Ovary (tissue), 9 donors: ENCODE measurements around the gene CHMP4B. TPM values are rescaled to one million over a fixed set of nuclear protein-coding genes. Genes with fewer than 3 reads are reported as not detected.

ENCODE experiments used
- DNase-seq, 5 donors: peaks; one replicate each; pipeline ENCODE4 v3.0.0-alpha.2; 2019 to 2020
- H3K27ac ChIP-seq, 2 donors: fragments of 200-600 bp; one replicate each; pipeline versions ENCODE4 v1.5.1 to v1.8.0; 2019 to 2022
- H3K27me3 ChIP-seq: fragments of 200-600 bp; one replicate; pipeline ENCODE4 v1.8.0; 2022
- H3K36me3 ChIP-seq: fragments of 200-600 bp; sonication (generic); one replicate; pipeline ENCODE4 v1.5.1; 2019
- H3K4me1 ChIP-seq: one replicate; pipeline ENCODE4 v1.8.1; 2013; ENCODE audit warnings: mild to moderate bottlenecking, moderate library complexity; ENCODE audit not compliant: insufficient read depth
- H3K4me3 ChIP-seq: fragments of 200-600 bp; sonication (generic); one replicate; pipeline ENCODE4 v1.5.1; 2017
- H3K9me3 ChIP-seq, 2 donors: fragments of 200-600 bp in 1 of 2; sonication (generic) in 1 of 2; one replicate each; pipeline versions ENCODE4 v1.5.1 to v1.8.1; 2013 to 2019; ENCODE audit warnings: mild to moderate bottlenecking in 1 of 2, moderate library complexity in 1 of 2
- EP300 ChIP-seq: sonication (generic); formaldehyde crosslinking; IDR thresholded peaks from one replicate; pipeline ENCODE4 v1.6.1; 2017; ENCODE audit warnings: antibody characterized with exemption
- POLR2A ChIP-seq: fragments of 450-650 bp; IDR thresholded peaks from one replicate; pipeline ENCODE4 v1.6.1; 2017; ENCODE audit warnings: antibody characterized with exemption, mild to moderate bottlenecking, moderate library complexity
- WGBS, 3 donors: extraction: QIAGEN DNeasy Blood & Tissue Kit in 1 of 3; methylation state at CpG; one replicate each; pipeline versions ENCODE4 v1.1.5 to v1.1.7; 2013 to 2017; 5-methylcytosine and 5-hydroxymethylcytosine counted together
- intact Hi-C, 4 donors: fragments of 100-400 bp; cut with DNase I; formaldehyde crosslinking; loops; one replicate each; pipeline versions ENCODE4 v1.11.0 to v1.15.1; 2022 to 2023
- polyA plus RNA-seq, 2 donors: library from polyadenylated mRNA; stranded (reverse); fragments of 200-250 nt in 1 of 2; fragments of 350-450 nt in 1 of 2; fragmentation: Illumina TruSeq in 1 of 2; extraction: RNeasy Lipid Tissue Mini Kit (QIAGEN cat#74804) in 1 of 2; gene quantifications; one replicate each; pipeline ENCODE4 v1.2.3, GENCODE V29; 2013 to 2014
- total RNA-seq, 7 donors: library from RNA; depleted of rRNA in 2 of 7; stranded (reverse); fragments of >200 nt in 2 of 7; fragmentation: NEBNext Ultra II Directional in 3 of 7; extraction: Animal tissue kit (Norgen Biotek cat#: 25700) in 3 of 7; gene quantifications; one replicate each; pipeline versions ENCODE4 v1.1.0 to v1.2.4, GENCODE V29; 2016 to 2023
- TF ChIP-seq, protein P1 (sequence below), 3 donors: fragments of 450-650 bp in 2 of 3; fragments of 200-600 bp in 1 of 3; IDR thresholded peaks; one replicate each; pipeline versions ENCODE4 v1.5.1 to v1.8.0; 2016 to 2022; ENCODE audit warnings: antibody characterized with exemption in 3 of 3, mild to moderate bottlenecking in 1 of 3
- donor health status: DM: no; HTN: no; CAD: no; lungs with moderate emphysema.
- donor health status: DM: no; HTN: no; CAD: no.
- donor health status: Bipolar disorder and iron deficiency.
- donor health status: DM: yes; HTN: yes; CAD: no.
- donor health status: DM: no; HTN: no; CAD: no.
- donor health status: DM: yes; HTN: yes; CAD: no.

The CHMP4B gene
- total and polyA plus RNA-seq, 9 donors, result 48.5 to 153 (median 96.7) TPM

DNA sequence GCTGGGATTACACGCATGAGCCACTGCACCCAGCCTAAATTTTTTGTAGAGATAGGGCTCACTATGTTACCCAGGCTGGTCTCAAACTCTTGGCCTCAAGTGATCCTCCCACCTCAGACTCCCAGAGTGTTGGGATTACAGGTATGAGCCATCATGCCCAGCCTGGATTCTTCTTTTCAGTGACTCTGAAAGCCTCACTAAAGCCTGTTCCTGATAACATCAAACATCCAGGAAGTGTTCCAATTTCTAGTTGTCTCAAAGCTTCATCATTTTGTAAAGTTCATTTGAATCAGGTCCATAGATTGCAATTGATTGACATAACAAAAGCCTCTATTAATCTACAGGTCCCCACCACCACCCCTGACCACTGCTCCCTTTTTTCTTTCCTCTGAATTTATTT is 29.2 kb upstream of the CHMP4B start:
- H3K27ac ChIP-seq, result no peak overlapping the region
- WGBS, 3 donors, result 84 to 87% (median 85%) methylated on average over 1 of the region's 1 CpG
- no peak overlapping the region for H3K4me3 ChIP-seq
- TF ChIP-seq POLR2A (no peak), EP300 (no peak)
- TF ChIP-seq, protein P1, sequence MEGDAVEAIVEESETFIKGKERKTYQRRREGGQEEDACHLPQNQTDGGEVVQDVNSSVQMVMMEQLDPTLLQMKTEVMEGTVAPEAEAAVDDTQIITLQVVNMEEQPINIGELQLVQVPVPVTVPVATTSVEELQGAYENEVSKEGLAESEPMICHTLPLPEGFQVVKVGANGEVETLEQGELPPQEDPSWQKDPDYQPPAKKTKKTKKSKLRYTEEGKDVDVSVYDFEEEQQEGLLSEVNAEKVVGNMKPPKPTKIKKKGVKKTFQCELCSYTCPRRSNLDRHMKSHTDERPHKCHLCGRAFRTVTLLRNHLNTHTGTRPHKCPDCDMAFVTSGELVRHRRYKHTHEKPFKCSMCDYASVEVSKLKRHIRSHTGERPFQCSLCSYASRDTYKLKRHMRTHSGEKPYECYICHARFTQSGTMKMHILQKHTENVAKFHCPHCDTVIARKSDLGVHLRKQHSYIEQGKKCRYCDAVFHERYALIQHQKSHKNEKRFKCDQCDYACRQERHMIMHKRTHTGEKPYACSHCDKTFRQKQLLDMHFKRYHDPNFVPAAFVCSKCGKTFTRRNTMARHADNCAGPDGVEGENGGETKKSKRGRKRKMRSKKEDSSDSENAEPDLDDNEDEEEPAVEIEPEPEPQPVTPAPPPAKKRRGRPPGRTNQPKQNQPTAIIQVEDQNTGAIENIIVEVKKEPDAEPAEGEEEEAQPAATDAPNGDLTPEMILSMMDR (IDR thresholded peaks at IDR 0.05), result no peak
- intact Hi-C loops, result no loop called here
- H3K36me3 ChIP-seq, result no peaks in the 10 kb centered on the region
- H3K4me1 ChIP-seq, result no peaks in the 10 kb centered on the region
- DNase-seq, result no peak
- no peaks in the 10 kb centered on the region for H3K9me3 ChIP-seq
- no peaks in the 10 kb centered on the region for H3K27me3 ChIP-seq

DNA sequence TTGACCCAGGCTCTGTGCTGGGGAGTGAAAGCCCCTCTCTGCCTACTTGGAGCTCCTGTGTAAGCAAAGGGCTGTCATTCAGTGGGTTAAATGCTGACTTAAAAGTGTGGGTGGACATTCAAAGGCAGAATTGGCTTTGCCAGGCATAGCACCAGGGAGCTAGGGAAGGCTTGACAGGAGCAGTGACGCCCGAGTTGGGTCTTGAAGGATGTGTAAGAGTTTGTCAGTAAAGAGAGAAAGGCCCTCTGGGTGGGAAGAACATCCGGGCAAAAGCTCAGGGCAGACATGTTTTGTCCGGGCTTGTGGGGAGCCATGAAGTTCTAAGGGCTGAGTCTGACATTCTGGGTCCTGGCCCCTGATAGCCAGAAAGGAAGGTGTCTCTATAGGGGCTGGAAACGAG is 27.9 kb upstream of the CHMP4B start:
- H3K4me1 ChIP-seq, result no peaks in the 10 kb centered on the region
- no peak overlapping the region for H3K27ac ChIP-seq
- no peak overlapping the region for H3K4me3 ChIP-seq
- no peaks in the 10 kb centered on the region for H3K36me3 ChIP-seq
- 85 to 90% (median 85%) methylated on average over 5 of the region's 5 CpGs for WGBS, 3 donors
- no peaks in the 10 kb centered on the region for H3K9me3 ChIP-seq
- no peaks in the 10 kb centered on the region for H3K27me3 ChIP-seq
- intact Hi-C loops, result no loop called here
- no peak for TF ChIP-seq POLR2A
- TF ChIP-seq, protein P1 (IDR thresholded peaks at IDR 0.05), result no peak
- no peak for TF ChIP-seq EP300
- no peak for DNase-seq

- Histone ChIP-seq H3K36me3 (no peaks in the 10 kb centered on the region), H3K4me3 (no peak overlapping the region), H3K27me3 (no peaks in the 10 kb centered on the region), H3K27ac (no peak overlapping the region), H3K9me3 (no peaks in the 10 kb centered on the region), H3K4me1 (no peaks in the 10 kb centered on the region)
- intact Hi-C loops, result no loop called here
- TF ChIP-seq POLR2A (no peak), EP300 (no peak)
- TF ChIP-seq, protein P1 (IDR thresholded peaks at IDR 0.05), result no peak
- 71 to 86% (median 76%) methylated on average over 4 to 5 of the region's 5 CpGs for WGBS, 3 donors
- no peak for DNase-seq
These were observed 27.3 kb upstream of the CHMP4B start for GRCh38 chr20:33783818-33784217.

GRCh38 chr20:33784225-33784624 is 26.9 kb upstream of the CHMP4B start:
- no peak for DNase-seq

More at GRCh38 chr20:33784225-33784624, 26.9 kb upstream of the CHMP4B start:
- no peaks in the 10 kb centered on the region for H3K27me3 ChIP-seq
- no peaks in the 10 kb centered on the region for H3K9me3 ChIP-seq
- WGBS, 3 donors, result 69 to 93% (median 77%) methylated on average over 1 to 2 of the region's 2 CpGs
- no peaks in the 10 kb centered on the region for H3K36me3 ChIP-seq
- intact Hi-C loops, result no loop called here
- no peak for TF ChIP-seq POLR2A
- TF ChIP-seq, protein P1 (IDR thresholded peaks at IDR 0.05), result no peak
- TF ChIP-seq EP300, result no peak
- H3K4me3 ChIP-seq, result no peak overlapping the region
- no peaks in the 10 kb centered on the region for H3K4me1 ChIP-seq
- no peak overlapping the region for H3K27ac ChIP-seq
